Dermis blood vessel endothelial cell (primary cell): Measurements from ENCODE around the gene CCDC181. TPM values are rescaled to one million over a fixed set of nuclear protein-coding genes. Genes with fewer than 3 reads are reported as not detected.
"Not testable (repeated sequence)": the region's sequence is repeated elsewhere in the genome, so short reads cannot be mapped to it uniquely, and the experiment has no call there.

Experiments
- DNase-seq: peaks from one replicate; pipeline ENCODE4 v3.0.0; 2010
- total RNA-seq: library from RNA; depleted of rRNA; stranded (reverse); fragments of >200 nt; gene quantifications from 2 replicates; pipeline ENCODE4 v1.2.3, GENCODE V29; 2014

CCDC181 gene
- not detected in 2 replicates for total RNA-seq

- peak; percentile 28 for DNase-seq
Measured at GRCh38 chr1:169427081-169427641, at the start of gene CCDC181. Gene CCDC181 (minus strand): TSS chr1:169427474. CDS start chr1:169424927, 2,547 bp downstream.

- DNase-seq, result no peak
Measured at GRCh38 chr1:169475806-169476387, 48.6 kb upstream of the CCDC181 start.

GRCh38 chr1:169474302-169474995 lies 47.2 kb upstream of the CCDC181 start:
- DNase-seq, result no peak

GRCh38 chr1:169473347-169473746 lies 46.1 kb upstream of the CCDC181 start:
- no peak for DNase-seq

- DNase-seq, result no peak
Measured at GRCh38 chr1:169472738-169473137, 45.5 kb upstream of the CCDC181 start.

- no peak for DNase-seq
Measured at GRCh38 chr1:169468982-169469381, 41.7 kb upstream of the CCDC181 start.

- peak; percentile 57 for DNase-seq
Measured at GRCh38 chr1:169466259-169467230, 39.3 kb upstream of the CCDC181 start.

GRCh38 chr1:169465281-169465680 lies 38.0 kb upstream of the CCDC181 start:
- no peak for DNase-seq

GRCh38 chr1:169462385-169462784 lies 35.1 kb upstream of the CCDC181 start:
- no peak for DNase-seq

- no peak for DNase-seq
Measured at GRCh38 chr1:169461390-169462000, 34.2 kb upstream of the CCDC181 start.

GRCh38 chr1:169460191-169460833 lies 33.0 kb upstream of the CCDC181 start:
- peak; percentile 6 for DNase-seq

GRCh38 chr1:169457443-169457842 lies 30.2 kb upstream of the CCDC181 start:
- DNase-seq, result no peak

GRCh38 chr1:169456029-169456428 lies 28.8 kb upstream of the CCDC181 start:
- no peak for DNase-seq

GRCh38 chr1:169452921-169453320 lies 25.6 kb upstream of the CCDC181 start:
- DNase-seq, result no peak

GRCh38 chr1:169451218-169451824 lies 24.0 kb upstream of the CCDC181 start:
- DNase-seq, result no peak

GRCh38 chr1:169443923-169444322 lies 16.6 kb upstream of the CCDC181 start:
- no peak for DNase-seq

GRCh38 chr1:169426174-169426705 lies 1.0 kb downstream of the CCDC181 start:
- DNase-seq, result no peak

- DNase-seq, result no peak
Measured at GRCh38 chr1:169421309-169421708, 6.0 kb downstream of the CCDC181 start.

GRCh38 chr1:169414952-169415351 lies 12.3 kb downstream of the CCDC181 start:
- DNase-seq, result no peak

- DNase-seq, result not testable (repeated sequence)
Measured at GRCh38 chr1:169408340-169408739, 18.9 kb downstream of the CCDC181 start.

- DNase-seq, result not testable (repeated sequence)
Measured at GRCh38 chr1:169402578-169402977, 24.7 kb downstream of the CCDC181 start.
